Fibroblast of the conjunctiva (primary cell): ENCODE measurements around the gene KLHL29.

Experiments
- DNase-seq: peaks from one replicate; pipeline ENCODE4 v3.0.0-alpha.2; 2010; ENCODE audit warnings: low read depth

Gene KLHL29

DNA sequence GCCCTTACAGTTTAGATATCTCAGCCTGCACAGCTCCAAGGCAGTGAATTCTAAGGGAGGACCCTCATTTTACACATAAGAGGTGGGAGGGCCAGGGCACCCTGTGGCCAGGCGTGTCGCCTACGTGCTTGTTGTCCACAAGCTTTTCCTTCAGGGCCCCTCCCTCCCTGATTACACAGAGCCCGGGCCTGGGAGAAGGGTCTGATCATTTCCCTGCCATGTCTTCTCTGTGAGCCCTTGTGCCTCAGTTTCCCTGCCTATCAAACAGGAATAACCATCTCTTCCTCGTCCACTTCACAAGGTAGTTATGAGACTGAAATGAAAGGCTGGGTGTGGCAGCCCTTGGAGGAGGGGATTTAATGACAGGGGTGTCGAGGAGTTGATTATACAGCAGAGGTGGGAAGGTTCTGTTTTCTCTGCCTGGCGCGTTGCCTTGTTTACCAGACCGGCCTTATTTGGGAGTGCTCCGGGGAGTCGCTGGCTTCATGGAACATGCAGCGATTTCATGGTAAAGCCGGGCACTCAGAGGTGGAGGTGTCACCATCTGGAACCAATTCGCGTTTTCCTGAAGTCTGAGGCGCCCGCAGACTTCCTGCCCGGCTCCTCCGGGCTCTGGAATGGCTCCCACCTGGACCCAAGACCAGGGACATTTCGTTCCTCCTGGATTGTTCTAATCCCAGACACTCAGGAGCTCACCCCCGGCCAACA, 208.9 kb downstream of the KLHL29 start:
- no peak for DNase-seq

DNA sequence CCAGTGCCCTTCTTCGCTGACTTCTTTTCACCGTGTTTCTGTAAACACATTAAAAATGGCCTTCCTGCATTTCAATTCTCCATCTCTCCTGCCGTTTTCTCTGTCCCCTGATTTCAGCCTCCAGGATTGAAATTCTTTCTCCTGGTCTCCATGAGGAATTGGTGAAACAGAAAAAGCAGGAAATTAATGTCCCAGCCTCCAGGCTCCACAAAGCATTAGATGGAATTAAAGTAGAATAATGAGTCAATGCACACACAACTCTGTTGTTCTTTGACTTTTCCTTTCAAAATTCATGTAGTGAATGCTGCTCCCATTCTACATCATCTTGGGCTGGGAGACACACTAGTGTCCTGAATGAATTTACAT, 209.5 kb downstream of the KLHL29 start:
- DNase-seq, result no peak

DNA sequence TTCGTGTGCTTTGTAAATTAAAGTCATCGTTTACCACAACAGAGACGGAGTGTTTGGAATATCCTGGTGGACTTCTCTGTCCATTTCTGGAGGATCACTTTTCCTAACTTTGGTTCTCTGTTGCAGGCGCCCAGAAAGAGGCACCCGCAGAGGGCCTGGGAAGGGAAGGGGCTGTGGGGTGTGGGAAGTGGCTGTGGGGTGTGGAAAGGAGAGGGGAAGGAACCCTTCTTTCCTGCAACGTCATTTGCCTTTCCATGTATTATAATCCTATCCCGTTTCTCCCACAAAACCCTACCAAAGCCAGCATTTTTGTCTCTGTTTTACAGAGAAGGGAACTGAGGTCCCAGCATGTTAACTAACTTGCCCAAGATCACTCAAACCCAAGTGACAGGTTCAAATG, 210.0 kb downstream of the KLHL29 start:
- no peak for DNase-seq

DNA sequence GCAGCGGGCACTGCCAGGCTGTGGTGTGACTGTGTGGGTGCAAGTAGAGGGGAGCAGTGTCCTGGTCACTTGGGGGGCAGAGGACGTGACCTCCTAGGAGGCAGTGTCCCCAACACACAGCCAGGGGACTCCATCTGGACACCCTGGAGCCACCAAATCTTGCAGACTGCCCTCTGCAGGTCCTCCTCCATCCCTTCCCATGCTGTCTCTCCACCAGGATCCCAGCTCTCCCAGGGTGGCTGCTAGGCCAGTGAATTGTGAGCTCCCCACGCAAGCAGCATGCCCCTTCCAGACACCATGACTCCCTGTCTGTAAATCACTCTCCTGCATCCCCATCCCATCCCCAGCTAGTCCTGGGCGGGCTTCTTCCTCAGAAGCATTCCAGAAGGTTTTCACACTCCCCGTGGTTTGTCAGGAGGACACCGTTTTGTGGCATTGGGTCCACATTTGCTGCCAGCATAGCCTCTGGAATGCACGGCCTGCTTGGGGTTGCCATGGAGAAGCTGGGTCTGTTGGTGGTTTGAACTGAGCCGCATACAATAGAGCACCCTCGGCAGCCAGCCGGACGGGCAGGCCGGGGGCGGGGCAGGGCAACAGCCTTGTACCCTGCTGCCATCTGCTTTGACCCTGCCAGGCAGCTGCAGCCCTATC, 210.7 kb downstream of the KLHL29 start:
- no peak for DNase-seq

DNA sequence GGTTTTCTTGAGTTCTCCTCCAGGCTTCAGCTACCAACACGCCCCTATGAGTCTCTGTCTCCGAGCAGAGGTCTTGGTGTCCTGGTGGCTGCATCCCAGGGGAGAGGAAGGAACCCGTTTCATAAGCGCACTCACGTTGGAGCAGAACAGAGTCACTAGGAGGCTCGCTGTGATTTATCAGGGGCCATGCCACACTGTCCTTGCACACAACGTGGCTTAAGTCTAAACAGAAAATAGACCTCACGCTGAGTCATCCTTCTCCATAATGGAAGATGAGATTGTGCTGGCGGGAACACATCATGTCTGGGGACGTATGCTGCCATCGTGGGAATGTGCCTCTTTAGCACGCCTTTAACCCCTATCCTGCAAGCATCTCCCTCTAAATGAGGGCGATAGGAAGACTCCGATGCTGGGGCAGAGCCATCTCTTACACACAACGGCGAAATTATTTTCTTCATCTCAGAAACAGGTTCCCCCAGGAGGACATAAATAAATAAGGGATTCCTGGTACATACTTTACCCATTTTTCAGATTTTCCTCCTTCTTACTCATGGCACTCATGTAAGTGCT, 211.4 kb downstream of the KLHL29 start:
- no peak for DNase-seq

DNA sequence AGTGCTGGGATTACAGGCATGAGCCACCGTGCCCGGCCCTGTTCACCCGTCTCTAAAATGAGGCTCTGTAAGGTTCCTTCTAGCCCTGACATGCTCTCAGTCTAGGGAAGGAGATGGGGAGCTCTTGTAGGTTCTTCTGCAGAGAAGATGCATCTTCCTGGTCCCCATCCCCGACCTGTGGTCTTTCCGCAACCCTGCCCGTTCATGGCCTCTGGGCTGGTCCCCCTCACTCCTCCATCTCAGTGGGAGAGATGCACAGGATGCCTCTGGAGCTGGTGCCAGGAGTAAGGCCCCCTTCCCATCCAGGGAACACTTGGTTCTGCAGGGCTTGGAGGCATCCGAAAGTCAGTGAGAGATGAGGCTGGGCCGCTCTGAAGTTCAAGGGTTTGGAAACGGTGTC, 212.7 kb downstream of the KLHL29 start:
- DNase-seq, result no peak

DNA sequence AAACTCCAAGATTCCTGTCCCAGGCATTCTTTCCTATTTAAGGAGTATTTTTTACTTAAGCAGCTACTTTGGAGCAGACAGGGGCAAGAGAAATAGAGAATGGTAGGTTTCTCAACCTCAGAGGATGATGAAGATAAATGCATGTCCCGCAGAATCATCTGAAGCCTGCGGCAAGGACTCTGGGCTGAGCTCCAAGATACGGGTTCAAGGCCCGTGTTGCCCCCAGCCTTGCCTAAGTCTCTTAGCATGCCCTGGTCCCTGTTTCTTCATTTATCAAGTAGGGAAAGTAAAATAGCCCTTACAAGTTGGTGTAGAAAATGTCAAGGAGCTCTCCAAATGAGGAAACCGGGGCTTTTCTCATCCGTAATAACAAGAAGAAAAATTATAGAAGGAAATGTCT, 214.0 kb downstream of the KLHL29 start:
- DNase-seq, result no peak

DNA sequence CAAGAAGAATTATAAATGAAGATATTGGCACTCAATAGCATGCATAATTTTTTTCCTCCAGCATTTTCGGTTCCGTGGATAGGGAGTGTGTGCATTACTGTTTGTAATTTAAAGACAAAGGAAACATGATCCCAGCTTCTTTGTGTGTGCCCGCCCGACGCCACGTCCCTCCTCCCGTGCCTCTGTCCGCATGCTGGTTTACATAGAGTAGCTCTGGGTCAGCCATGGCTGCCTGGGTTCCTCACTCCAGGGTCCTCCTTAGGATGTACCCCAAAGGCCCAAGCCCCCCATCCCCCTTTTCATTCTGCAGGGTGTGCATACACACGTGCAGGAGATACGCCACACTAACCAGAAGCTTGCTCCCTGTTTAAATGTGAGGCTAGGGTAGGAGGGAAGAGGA, 214.7 kb downstream of the KLHL29 start:
- no peak for DNase-seq

DNA sequence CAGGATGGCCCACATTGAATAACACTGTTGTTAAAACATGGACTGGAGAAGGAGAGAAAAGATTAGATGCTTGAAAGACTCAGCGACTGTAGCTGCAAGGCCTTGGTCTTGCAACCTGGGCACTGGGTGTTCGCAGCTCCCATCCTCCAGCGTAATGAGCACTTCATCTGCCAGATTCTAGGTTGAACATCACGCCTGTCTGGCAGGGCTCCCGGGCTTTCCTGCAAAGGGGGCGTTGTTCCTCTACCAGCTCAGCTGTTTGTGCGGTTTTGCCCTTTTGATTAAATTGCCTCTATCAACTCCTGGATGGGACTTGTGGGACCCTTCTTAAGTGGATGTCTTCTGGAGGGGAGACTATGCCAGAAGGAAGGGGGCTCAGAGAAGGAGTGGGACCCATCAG, 215.4 kb downstream of the KLHL29 start:
- DNase-seq, result no peak

DNA sequence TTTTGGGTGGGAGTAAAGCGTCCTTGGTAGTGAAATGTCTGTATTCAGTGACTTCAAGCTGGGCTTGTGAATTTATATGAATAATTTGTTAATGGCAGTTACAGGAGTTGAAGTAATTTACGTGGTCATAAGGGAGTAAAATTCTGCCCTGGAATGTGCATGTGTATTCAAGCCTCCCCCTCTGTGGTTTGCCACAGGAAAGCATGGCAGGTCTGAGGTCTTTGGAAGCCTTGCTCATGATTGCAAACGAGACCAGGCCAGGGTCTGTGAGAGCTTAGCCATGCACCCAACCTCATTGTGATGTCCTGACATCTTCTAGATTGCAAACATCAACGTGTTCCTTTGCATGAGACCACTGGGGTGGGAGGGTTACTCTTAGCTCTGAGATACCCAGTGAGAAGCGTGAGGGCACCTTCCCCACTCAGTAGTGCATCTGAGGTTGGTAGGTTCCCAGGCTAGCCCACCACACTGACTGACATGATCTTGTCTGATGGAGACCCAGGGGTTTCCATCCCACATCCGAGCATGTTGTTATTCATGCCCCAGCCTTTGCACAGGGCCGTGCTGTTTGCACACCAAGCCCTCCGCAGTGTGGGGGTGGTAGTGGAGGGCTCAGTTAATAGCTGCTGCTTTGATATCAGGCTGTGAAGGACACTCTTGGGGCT, 216.5 kb downstream of the KLHL29 start:
- no peak for DNase-seq

DNA sequence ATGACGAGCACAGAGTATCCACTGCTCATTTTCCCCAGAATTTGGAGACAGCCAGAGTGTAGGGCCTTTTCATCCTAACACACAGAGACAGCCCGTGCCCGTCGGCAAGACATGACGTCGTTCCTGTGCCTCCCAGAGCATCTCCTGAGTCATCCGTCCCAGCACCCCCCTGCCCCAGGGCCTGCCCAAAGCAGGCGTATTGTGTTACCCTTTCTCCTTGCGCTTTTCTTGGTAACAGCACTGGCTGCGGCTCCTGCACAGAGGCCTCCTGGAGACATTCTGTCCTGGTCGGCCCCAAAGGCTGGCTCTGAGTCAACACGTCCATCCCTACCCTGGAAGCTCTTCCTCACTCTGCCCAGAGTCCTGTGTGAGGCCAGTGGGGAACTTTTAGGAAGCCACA, 217.1 kb downstream of the KLHL29 start:
- DNase-seq, result peak; percentile 76

DNA sequence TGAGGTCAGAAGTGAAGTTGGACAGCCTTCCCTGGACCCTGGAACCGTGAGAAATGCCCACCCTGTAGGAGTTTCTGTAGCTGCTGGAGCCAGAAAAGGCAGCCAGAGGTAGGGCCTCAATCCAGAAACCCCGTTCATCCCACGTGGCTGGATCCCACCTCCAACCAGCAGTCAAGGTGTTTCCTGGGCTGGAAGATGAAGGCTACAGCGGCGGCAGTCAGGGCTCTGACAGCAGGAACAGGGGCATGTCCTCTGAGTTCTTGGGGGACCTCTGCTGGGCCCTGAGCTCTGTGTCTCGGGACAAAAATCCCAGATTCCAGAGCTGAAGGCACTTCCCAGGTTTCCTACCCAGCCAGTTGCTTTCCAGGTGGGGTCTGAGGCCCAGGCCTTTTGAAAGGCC, 218.2 kb downstream of the KLHL29 start:
- no peak for DNase-seq

DNA sequence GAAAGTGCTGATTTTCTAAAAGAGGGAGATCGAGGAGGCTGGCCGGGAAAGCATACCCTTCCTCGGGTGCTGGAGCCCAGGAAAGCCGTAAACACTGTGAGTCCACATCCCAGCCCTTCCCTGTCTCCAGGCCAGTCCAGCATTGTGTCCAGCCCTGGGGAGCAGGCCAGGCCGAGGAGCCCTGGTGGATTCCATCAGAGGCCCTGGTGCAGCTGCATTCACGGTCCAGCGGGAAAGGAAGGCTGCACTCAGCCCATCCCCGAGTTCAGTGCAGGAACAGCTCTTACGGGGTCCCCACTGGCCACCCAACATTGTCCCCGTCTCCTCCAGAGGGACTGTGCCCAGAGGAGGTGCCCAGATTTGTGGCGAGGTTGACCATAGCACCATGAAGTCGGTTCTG, 218.6 kb downstream of the KLHL29 start:
- DNase-seq, result no peak

DNA sequence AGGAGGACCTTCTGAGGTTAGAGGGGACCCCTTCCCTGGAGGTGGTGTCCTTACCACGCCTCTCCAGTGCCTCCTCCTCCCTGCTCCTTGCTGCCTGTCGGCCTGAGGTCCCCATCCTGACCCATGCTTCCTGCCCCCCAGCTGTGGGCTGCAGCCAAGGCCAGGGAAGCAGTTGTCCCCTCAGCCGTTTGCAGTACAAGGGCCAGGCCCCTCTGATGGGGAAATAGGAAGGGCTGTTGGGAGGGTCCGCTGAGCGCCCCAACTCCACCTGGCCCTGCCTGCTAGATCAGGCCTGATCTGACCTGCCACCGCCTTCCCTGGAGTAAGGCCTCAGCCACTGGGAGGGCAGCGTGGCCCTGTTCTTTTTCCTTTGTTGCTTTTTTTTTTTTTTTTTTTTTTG, 219.8 kb downstream of the KLHL29 start:
- no peak for DNase-seq

DNA sequence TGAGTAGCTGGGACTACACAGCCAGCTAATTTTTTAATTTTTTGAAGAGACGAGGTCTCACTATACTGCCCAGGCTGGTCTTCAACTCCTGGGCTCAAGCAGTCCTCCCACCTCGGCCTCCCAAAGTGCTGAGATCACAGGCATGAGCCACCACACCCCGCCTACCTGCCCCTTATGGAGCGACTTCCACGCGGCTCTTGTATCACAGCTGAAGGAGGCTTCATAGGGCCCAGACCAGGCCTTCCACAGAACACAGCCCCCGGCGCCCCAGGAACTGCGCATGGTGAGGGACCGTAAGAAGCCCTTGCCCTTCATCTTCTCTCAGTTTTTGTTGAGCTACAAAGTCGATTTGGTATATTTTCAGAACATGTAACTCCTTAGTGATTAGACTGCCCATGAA, 220.3 kb downstream of the KLHL29 start:
- DNase-seq, result no peak

DNA sequence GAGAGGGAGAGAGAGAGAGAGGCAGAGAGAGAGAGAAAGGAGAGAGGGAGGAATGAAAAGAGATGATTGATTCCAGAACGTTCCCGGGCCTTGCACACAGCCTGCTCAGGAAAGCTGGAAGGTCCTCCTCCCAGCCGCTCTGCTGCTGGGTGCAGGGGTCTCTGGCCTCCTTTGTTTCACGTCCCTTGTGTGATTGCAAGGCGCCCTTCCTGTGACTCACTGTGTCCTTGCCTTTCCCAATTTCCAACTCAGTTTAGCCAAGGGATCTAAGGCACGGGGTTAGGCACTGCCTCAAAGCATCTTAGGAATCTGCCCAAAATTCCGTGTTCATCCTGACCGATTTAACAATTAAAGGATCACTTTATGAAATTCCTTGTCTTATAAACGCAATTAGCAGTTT, 221.2 kb downstream of the KLHL29 start:
- DNase-seq, result no peak

DNA sequence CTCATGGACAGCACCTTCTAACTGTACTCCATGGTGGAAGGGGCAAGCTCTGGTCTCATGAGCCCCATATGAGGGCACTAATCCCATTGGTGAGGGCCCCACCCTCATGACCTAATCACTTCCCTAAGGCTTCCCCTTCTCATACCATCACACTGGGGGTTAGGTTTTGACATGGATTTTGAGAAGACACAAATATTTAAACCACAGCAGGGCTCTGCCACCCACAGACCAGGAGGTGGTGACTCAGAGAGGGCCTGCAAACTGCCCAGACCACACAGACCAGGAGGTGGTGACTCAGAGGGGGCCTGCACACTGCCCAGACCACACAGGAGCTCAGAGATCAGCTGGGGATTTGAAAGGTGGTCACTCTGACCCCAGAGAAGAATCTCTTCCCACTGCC, 222.0 kb downstream of the KLHL29 start:
- no peak for DNase-seq

DNA sequence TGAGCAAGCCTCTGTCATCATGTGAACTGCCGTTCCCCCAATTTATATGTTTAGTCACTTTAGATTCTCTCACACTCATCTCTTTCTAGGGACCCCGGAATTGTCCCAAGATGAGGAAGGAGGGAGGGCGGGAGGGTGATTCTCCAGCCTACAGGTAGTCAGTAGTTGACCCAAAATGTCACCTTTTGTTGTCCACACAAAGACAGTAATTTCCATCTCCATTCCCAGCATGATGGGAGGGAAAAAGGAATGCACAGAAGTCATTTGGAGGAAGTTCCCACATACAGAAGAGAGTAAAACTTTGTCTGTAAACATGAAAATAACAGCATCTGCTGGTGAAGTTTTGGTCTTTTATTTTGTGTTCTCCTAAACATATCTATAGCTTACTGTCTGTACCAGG, 222.9 kb downstream of the KLHL29 start:
- DNase-seq, result no peak

DNA sequence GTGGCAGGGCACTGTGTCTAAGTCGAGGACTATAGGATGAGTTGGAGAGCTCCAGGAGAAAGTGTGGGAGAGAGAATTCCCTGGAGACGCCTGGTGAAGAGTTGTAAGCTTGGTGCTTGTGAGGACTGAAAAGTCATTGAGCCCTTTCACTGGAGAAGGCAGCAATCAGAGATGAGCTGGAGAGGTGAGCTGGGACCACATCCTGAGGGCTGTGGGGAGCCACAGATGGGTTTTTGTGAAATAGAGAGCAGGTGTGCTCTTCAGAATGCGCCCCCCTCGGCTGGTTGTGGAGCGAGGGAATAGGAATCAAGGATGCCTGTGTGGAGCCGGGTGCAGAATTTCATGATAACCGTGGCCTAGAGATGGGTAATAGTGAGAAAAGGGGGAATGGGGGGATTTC, 224.3 kb downstream of the KLHL29 start:
- DNase-seq, result no peak

DNA sequence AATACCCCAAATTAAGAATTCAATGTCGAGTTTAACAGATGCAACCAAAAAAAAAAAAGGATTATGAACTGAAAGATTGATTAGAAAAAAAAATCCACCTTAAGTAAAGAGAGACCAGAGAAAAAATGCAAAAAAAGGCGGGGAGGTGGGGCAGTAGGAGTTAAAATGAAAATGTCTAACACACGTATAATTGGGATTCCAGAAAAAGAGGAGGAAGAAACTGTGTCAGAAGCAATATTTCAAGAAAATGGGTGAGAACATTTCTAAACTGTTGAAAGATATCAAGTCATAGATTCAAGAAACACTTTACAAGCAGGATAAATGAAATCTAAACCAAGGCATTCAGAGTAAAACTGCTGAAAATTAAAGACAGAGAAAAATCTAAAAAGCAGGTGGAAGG, 226.9 kb downstream of the KLHL29 start:
- no peak for DNase-seq

DNA sequence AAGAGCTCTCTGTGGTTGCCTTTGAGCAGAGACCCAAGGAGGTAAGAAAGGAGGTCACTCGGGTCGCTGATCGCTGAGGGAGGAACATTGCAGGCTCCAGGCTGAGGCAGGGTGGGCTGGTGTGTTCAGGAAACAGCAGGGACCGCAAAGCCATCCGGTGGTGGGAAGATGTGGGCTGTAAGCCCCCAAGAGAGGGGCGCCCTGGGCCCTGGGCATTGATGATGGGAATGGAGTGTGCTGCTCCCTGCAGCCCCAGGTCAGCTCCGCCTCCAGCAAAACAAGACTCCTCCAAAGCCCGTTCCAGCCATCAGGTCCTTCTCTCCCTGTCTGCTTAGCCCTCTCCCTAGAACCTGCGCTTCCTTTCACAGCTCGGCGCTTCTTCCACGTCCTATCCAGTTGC, 229.7 kb downstream of the KLHL29 start:
- no peak for DNase-seq

DNA sequence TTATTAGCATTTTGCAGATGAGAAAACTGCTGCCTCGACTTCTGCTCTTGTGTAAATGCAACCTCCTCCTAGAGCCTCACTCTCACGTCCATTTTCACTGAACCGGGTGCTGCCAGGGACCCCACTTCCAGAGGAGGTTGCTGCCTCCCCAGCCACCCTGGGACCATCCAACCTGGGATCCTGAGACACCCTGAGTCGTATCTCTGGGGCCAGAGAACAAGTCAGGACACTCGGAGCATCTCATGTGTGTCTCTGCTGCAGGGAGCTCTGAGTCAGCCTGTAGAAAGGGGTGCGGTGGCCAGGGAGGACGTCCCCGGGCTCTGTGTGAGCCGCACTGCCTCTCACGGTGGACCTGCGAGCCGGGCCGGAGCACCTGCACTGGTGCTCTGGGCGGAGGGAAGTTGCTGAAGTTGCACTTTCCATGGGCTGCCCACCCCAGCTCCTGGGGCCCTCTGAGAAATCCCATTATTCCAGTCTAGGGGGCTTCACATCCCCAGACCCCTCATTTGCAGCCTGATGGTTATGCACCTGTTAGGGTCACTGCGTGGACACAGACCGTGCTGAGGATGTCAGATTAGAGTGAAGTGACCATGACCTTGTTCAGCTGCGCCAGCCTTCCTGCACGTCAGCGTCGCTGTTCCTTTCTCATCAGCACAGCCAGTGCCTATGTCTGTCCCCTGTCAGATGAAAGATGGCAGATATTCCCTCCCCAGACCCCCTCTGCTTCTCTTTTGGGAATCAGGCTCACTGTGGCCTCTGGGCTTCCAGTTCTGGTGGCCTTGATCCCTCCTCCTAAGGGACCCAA, 230.4 kb downstream of the KLHL29 start:
- no peak for DNase-seq

DNA sequence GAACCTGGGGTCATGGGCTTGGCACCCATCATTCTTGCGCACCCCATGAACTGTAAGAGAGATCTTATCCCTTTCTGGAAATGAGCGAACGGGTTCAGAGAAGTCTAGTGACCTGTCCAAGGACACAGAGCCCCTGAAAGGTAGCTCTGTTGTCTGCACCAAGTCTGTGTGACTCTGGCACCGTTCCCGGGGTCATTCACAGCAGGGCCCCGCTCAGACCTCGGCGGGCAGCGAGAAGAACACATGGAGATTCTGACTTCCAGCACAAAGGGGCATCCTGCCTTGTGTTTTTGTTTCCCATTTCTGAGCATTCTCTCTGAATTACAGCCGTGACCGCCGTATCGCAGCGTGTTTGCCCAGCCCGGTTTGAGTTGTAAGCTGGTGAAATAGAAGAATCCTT, 231.7 kb downstream of the KLHL29 start:
- no peak for DNase-seq
